Measurements from ENCODE around the gene ZNF621.
"Not testable (repeated sequence)": the region's sequence is repeated elsewhere in the genome, so short reads cannot be mapped to it uniquely, and the experiment has no call there.

ZNF621 gene

DNA sequence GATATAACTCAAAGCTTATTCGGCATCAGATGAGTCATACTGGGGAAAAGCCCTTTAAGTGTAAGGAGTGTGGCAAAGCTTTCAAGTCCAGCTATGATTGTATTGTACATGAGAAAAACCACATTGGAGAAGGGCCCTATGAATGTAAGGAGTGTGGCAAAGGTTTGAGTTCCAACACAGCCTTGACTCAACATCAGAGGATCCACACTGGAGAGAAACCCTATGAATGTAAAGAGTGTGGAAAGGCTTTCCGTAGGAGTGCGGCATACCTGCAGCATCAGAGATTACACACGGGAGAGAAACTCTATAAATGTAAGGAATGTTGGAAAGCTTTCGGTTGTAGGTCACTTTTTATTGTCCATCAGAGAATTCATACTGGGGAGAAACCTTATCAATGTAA, 7.5 kb downstream of the ZNF621 start:
- in situ Hi-C loops (cut with MboI; ENCODE audit: low sequenced_read_pairs): no loop called here

DNA sequence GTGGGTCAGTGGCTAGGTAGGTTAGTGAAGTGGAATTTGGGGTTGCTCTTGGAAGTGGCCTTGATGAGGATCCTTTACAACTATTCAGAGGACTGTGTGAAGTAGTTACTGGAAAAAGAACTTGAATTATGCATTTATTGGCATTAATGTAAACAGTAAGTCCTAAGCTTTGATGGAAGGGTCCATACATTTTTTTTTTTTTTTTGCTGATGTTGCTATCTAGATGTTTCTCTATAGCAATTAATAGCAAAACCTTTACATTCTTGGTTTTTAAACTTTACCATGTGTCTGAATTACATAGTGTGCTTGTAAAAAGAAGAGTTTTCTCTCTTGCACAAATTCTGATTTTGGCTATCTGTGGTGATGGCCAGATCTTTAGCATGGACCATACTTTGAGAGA, 9.5 kb downstream of the ZNF621 start:
- in situ Hi-C loops (cut with MboI; ENCODE audit: low sequenced_read_pairs): no loop called here

DNA sequence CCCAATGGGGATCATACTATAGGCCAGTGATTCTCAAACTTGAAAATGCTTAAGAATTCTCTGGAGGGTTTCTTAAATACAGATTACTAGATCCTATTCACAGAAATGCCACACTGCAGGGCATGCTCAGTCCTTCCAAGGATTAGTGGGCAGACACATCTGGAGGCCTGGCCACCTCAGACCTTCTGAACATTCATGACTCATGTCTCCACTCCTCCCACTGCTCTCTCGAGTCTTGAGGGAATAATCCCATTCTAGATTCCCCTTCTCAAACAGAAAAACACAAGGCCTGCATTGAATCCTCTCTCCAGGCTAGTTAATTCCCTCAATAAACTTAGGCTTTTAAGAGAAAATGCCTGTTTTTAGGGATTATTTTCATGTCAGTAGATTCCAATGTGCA, 22.1 kb downstream of the ZNF621 start:
- in situ Hi-C loops (cut with MboI; ENCODE audit: low sequenced_read_pairs): no loop called here

- in situ Hi-C loops (cut with MboI; ENCODE audit: low sequenced_read_pairs): no loop called here
Observed at GRCh38 chr3:40550167-40550566, 25.4 kb downstream of the ZNF621 start.

- in situ Hi-C loops (cut with MboI; ENCODE audit: low sequenced_read_pairs): no loop called here
Observed at GRCh38 chr3:40557575-40558161, 32.9 kb downstream of the ZNF621 start.

DNA sequence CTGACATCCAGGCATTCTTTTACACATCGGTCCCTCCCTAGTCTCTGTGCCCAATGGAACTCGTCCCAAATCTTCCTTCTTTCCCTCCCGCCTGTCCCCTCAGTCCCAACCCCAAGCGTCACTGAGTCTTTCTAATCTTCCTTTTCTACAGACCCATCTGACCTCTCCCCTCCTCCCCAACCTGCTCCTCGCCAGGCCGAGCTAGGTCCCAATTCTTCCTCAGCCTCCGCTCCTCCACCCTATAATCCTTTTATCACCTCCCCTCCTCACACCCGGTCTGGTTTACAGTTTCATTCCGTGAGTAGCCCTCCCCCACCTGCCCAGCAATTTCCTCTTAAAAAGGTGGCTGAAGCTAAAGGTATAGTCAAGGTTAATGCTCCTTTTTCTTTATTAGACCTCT, 37.7 kb downstream of the ZNF621 start:
- in situ Hi-C loops (cut with MboI; ENCODE audit: low sequenced_read_pairs): not testable (repeated sequence)

DNA sequence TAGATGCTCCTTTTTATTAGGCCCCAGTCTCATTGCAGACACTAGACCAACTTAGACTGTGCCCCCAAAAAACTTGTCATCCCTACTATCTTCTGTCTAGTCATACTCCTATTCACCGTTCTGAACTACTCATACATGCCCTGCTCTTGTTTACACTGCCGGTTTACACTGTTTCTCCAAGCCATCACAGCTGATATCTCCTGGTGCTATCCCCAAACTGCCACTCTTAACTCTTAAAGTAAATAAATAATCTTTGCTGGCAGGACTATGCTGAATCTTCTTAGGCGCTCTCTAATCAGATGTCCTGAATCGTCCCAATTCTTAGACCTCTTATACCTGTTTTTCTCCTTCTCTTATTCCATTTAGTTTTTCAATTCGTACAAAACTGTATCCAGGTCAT, 40.9 kb downstream of the ZNF621 start:
- in situ Hi-C loops (cut with MboI; ENCODE audit: low sequenced_read_pairs): not testable (repeated sequence)

GRCh38 chr3:40566694-40567093, 41.9 kb downstream of the ZNF621 start:
- in situ Hi-C loops (cut with MboI; ENCODE audit: low sequenced_read_pairs): no loop called here

GRCh38 chr3:40572588-40572987, 47.8 kb downstream of the ZNF621 start:
- in situ Hi-C loops (cut with MboI; ENCODE audit: low sequenced_read_pairs): no loop called here

DNA sequence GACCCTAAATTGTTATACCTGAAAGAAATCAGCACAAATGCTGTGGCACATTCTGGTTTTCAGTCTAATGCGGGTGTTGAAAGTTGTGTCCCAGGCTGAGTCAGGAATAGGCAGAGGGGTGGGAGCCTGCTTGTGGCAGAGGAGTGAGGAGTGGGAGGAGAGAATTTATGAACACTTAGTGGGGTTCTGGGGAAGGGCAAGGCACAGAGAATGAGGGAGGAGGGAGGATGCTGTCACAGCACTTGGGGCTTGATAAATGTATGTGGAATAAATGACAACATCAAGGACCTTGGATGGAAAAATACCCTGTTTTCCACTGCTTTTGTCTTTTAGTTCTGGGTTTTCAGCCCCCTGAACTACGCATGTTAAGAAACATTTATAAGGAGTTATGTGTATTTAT, 49.3 kb downstream of the ZNF621 start:
- in situ Hi-C loops (cut with MboI; ENCODE audit: low sequenced_read_pairs): no loop called here

DNA sequence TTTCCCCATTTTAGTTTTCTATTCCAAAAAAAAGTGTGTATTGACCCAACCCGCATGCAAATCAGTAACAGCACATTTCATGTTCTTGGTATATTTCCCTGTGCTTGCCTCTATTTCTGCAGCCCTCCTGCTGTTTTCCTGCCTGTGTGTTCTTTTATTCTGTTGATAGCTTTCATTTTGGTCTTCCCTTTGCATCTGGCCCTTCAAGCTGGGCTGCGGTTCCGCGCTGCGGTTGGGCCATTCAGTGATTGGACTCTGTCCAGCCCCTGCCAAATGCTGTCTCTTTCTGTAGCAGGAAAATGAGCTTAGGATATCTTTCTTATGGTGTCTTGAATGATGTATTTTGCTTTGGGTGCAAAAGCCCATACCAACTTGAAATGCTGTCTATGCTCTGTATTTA, 49.9 kb downstream of the ZNF621 start:
- in situ Hi-C loops (cut with MboI; ENCODE audit: low sequenced_read_pairs): loop anchor here (25.0 kb wide), 1 partner anchor 1313 kb away; no protein-coding TSS in a partner anchor

- in situ Hi-C loops (cut with MboI; ENCODE audit: low sequenced_read_pairs): loop anchor here (25.0 kb wide), 1 partner anchor 1311 kb away; no protein-coding TSS in a partner anchor
Observed at GRCh38 chr3:40576396-40576795, 51.6 kb downstream of the ZNF621 start.

DNA sequence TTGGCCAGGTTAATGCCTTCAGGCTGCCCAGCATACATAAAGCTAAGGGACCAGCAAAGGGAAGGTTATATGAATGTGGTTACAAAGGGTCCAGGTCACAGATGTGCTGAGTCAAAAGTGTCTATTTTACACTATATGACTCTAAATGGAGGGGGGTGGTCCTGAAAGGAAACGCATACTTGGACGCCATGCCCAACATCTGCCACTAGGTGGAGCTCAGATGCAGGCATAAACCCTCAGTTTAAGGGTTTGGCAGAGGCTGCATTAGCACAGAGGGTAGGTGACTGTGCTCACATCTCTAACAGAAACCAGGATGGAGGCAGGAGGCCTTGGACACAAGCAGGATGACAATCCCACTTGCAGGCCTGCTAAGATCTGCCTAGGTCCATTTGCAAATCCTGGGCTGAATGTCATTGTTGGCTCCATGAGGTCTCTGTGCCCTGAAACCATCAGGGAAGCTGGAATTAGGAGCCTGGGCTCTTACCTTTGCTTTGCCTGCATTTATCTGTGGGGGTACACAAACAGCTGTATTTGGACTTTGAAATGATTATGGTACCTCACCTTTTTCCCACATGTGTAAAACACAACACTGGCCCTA, 55.8 kb downstream of the ZNF621 start:
- in situ Hi-C loops (cut with MboI; ENCODE audit: low sequenced_read_pairs): loop anchor here (25.0 kb wide), 1 partner anchor 1307 kb away; no protein-coding TSS in a partner anchor

DNA sequence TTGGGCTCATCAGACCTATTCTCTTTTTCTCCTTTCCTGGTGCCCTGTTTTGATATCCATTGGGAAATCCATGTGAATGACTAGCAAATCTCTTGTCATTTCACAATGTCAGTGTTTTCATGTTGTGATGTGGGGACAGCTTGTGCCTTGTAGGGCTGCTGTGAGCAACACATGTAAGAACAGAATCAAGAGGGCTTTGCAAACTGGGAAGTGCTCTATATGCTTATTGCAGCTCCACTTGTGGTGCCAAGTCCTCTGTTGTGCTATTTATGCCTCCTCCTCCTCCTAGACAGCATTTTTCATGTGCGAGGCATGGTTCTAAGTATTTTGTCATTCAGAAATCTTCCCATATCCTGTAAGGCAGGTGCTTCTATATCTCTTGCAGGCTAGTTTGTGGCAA, 56.4 kb downstream of the ZNF621 start:
- in situ Hi-C loops (cut with MboI; ENCODE audit: low sequenced_read_pairs): loop anchor here (25.0 kb wide), 1 partner anchor 1306 kb away; no protein-coding TSS in a partner anchor

DNA sequence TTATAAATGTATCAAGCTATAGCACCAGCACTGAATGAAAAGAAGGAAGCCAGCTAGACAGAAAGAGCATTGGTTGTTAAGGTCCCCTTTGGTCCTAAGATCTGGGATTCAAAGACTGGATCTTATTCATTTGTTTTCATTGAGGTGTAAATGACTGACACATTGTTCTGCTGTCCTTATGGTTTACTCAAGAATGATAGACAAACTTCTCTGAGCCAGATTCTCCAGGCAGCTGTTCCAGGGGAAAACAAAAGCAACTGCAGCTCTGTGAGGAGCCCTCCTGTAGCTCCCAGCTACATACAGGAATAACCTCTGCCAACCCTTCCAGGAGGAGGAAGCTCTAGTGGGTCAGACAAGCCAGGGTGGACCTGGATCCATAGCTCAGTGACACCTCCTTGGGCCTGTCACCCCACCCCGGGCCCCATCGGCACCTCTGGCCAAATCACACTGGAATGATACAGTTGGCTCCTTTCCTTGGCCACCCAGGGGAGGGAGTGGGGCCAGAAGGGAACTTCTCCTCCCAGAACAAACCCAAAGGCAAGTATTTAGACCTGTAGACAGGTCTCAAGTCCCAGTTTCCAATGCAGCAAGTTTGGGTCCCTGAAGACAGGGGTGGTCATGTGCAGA, 57.8 kb downstream of the ZNF621 start:
- in situ Hi-C loops (cut with MboI; ENCODE audit: low sequenced_read_pairs): loop anchor here (25.0 kb wide), 1 partner anchor 1305 kb away; no protein-coding TSS in a partner anchor

DNA sequence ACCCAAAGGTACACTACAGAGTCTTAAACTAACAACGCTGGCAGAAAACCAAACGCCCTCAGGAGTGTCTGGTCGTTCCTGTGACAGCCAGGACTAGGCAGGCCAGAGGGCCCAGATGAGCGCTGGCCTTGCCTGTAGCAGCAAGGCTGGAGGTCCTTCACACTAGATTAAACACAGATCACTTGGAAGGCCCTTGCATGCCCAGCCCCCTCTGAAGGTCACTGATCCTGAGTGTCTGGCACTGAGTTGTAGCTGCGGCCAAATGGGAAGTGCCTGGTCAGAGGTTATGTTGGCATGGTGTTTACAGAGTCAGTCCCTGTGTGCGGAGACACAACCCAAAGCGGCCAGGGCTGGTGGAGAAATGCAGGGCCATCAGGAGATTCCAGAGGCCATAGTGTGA, 58.9 kb downstream of the ZNF621 start:
- in situ Hi-C loops (cut with MboI; ENCODE audit: low sequenced_read_pairs): loop anchor here (25.0 kb wide), 1 partner anchor 1304 kb away; no protein-coding TSS in a partner anchor

- in situ Hi-C loops (cut with MboI; ENCODE audit: low sequenced_read_pairs): loop anchor here (25.0 kb wide), 1 partner anchor 1303 kb away; no protein-coding TSS in a partner anchor
Observed at GRCh38 chr3:40584625-40585189, 59.9 kb downstream of the ZNF621 start.

DNA sequence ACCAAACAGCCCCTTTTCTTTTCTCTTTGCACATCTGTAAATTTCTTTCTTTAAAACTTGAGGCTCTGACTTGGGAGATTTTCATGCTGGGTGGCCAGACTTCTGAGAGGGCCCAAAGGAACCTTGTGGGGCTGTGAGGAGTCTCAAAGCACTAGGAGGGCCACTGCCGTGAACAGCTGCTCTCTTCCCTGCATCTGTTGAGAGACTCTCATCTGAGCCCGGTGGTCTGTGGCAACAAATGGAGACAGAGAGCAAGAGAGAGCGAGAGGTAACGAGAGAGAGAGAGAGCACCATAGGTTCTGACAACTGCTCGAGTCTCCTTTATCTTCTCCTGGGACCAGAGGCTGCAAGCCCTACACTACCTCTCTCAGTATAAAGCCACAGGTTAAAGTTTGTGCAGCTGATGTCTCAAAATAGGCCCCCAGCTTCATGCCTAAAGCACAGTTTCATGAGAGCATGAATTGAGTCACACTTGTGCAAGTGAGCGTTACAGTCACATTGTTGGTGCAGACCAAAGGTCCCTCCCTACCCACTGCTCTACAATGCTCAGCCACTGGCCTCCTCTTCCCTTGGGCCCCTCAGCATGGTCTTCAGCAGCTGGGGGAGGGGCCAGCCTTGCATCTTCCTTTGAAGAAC, 60.7 kb downstream of the ZNF621 start:
- in situ Hi-C loops (cut with MboI; ENCODE audit: low sequenced_read_pairs): loop anchor here (25.0 kb wide), 1 partner anchor 1302 kb away; no protein-coding TSS in a partner anchor

GRCh38 chr3:40586901-40587300, 62.1 kb downstream of the ZNF621 start:
- in situ Hi-C loops (cut with MboI; ENCODE audit: low sequenced_read_pairs): loop anchor here (25.0 kb wide), 1 partner anchor 1300 kb away; no protein-coding TSS in a partner anchor

- in situ Hi-C loops (cut with MboI; ENCODE audit: low sequenced_read_pairs): loop anchor here (25.0 kb wide), 1 partner anchor 1299 kb away; no protein-coding TSS in a partner anchor
Observed at GRCh38 chr3:40588406-40588805, 63.6 kb downstream of the ZNF621 start.

All from HL-60/S4 treated with phorbol 12-myristate 13-acetate at 8.2 ng/mL for 4 days and 3 days (cell line).